Activated CD4-positive, CD25-positive, alpha-beta regulatory T cell (primary cell): Measurements from ENCODE around the gene C2orf76.

Experiments
- DNase-seq, 4 experiments: peaks; one replicate each; lab custom pipeline; 2025; lab: John Stamatoyannopoulos, UW

C2orf76 gene

GRCh38 chr2:119338272-119338671 lies 28.4 kb downstream of the C2orf76 start:
- no peak for DNase-seq

DNA sequence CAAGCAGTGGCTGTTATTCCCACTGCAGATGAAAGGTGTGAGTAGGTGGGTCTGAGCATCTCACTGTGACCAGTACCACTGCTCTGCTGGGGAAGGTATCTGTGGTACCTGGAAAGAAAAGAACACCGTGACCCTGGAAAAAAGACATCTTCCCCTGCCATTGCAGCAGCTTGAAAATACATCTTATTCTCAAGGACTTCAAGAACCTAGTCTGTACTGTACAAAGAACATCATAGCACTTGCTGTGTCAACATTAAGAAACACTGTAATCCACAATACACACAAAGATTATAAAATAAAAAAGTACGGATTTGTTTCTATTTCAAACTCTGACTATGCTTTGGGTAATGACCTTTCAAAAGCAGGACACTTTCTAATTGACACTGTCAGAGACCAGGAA lies 28.9 kb downstream of the C2orf76 start:
- no peak for DNase-seq

DNA sequence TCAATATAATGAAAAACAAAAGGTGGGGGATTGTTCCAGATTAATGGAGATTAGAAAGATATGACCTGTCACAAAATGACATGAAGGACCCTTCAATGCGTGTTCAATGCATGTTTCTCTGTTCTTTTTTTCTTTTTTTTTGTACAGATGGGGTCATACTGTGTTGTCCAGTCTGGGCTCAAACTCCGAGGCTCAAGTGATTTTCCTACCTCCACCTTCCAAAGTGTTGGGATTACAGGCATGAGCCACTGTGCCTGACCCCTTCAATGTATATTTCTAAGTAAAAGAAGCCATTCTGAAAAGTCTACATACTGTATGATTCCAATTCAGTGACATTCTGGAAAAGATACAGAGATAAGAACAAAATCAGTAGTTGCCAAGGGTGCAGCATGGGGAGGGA lies 32.8 kb downstream of the C2orf76 start:
- no peak for DNase-seq

DNA sequence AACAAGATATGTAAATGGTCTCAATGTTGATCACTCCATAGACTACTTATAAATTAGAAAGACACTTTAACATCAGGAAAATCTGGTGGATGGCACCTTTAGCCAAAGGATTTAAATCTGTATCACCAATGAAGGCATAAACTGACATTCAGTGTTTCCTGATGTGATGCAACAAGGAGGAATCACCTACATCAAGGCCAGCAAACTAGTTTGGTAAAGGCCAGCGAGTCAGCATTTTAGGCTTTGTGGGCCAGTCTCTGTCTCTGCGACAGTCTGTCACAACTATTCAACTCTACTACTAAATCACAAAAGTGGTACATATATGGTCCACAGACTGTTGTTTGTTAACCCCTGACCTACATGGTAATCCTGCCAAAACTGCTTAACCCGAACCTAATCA lies 33.3 kb downstream of the C2orf76 start:
- DNase-seq: no peak

- DNase-seq: no peak
Observed at GRCh38 chr2:119332953-119333352, 33.7 kb downstream of the C2orf76 start.

GRCh38 chr2:119327431-119327830 lies 39.2 kb downstream of the C2orf76 start:
- no peak for DNase-seq

DNA sequence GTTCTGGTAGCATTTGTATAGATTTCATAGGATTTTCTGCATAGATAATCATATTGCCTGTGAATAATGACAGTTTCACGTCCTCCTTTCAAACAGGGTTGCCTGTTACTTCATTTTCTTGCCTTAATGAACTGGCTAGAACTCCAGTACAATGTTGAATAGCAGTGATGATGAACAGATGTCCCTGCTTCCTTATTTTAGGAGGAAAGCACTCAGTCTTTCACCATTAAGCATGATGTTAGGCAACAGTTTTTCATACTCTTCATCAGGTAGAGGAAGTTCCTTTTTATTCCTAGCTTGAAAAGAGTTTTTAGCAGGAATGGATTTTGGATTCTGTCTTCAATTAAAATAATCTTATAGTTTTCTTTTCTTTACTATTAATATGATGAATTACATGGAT lies 39.7 kb downstream of the C2orf76 start:
- DNase-seq: no peak

- no peak for DNase-seq
Observed at GRCh38 chr2:119324685-119325270, 41.9 kb downstream of the C2orf76 start.

- DNase-seq: no peak
Observed at GRCh38 chr2:119323459-119323858, 43.2 kb downstream of the C2orf76 start.

GRCh38 chr2:119319593-119319992 lies 47.0 kb downstream of the C2orf76 start:
- DNase-seq: no peak

- no peak for DNase-seq
Observed at GRCh38 chr2:119317554-119317953, 49.1 kb downstream of the C2orf76 start.

GRCh38 chr2:119316066-119316465 lies 50.6 kb downstream of the C2orf76 start:
- no peak for DNase-seq

GRCh38 chr2:119315241-119315925 lies 51.3 kb downstream of the C2orf76 start:
- no peak for DNase-seq

- DNase-seq: no peak
Observed at GRCh38 chr2:119311831-119312230, 54.8 kb downstream of the C2orf76 start.

- DNase-seq: no peak
Observed at GRCh38 chr2:119311371-119311770, 55.3 kb downstream of the C2orf76 start.

- no peak for DNase-seq
Observed at GRCh38 chr2:119308793-119309330, 57.8 kb downstream of the C2orf76 start.

GRCh38 chr2:119307419-119308140 lies 59.1 kb downstream of the C2orf76 start:
- DNase-seq: no peak

GRCh38 chr2:119306196-119306590 lies 60.4 kb downstream of the C2orf76 start:
- DNase-seq: no peak

DNA sequence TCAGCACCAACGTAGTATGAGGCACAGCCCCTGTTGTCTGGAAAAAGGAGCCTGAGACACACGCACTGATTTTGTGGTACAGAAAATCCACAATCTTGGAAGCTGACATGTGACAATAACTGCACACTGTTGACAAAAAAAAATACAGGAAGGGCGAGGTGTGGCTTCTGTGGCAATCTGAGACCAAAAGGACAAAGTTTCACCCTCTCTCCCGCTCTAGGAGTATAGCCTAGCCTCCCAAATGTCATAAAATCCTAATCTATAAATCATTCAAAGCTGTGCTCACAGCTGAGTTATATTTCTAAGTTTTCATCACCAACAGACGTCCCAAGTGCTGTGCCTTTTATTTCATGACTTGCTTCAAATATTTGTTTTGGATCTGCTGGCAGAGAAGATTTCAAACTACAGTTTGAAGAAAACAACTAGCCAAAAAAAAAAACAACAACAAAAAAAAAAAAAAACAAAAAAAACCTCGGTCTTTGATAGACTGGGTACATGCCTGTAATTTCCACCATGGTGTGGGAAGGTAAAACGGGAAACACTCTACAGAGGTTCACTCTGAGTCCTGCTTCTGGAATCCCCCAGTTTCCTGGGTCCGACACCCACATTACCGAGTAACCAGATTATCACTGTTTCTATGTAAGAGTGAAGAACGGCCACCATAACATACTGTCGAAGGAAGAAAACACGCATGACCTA lies 61.0 kb downstream of the C2orf76 start:
- no peak for DNase-seq

- DNase-seq: no peak
Observed at GRCh38 chr2:119304847-119305246, 61.8 kb downstream of the C2orf76 start.

DNA sequence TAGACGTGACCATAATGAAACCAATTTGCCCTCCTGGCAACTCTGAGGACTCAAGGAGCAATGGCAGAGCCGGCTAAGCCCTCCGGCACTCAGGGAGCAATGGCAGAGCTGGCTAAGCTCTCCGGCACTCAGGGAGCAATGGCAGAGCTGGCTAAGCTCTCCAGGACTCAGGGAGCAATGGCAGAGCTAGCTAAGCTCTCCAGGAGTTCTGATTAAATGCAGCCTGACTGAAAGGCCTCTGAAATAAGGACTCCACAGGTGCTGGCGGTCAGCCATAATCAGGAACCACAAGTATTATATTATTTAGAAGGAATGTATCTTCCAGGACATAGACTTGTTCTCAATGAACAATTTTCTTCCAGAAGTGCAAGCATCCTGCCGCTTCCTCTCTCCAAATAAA lies 65.2 kb downstream of the C2orf76 start:
- DNase-seq: no peak

GRCh38 chr2:119295688-119296375 lies 70.8 kb downstream of the C2orf76 start:
- no peak for DNase-seq
